ENCODE data around the gene AP4M1. TPM values are rescaled to one million over a fixed set of nuclear protein-coding genes. Genes with fewer than 3 reads are reported as not detected.

Gene AP4M1
- total and polyA plus RNA-seq, 10 of the 15 experiments (the other 5 are each of a cell fraction or from before 2014, with no cell fraction given), result 0.77 to 16.1 (median 13.0) TPM

DNA sequence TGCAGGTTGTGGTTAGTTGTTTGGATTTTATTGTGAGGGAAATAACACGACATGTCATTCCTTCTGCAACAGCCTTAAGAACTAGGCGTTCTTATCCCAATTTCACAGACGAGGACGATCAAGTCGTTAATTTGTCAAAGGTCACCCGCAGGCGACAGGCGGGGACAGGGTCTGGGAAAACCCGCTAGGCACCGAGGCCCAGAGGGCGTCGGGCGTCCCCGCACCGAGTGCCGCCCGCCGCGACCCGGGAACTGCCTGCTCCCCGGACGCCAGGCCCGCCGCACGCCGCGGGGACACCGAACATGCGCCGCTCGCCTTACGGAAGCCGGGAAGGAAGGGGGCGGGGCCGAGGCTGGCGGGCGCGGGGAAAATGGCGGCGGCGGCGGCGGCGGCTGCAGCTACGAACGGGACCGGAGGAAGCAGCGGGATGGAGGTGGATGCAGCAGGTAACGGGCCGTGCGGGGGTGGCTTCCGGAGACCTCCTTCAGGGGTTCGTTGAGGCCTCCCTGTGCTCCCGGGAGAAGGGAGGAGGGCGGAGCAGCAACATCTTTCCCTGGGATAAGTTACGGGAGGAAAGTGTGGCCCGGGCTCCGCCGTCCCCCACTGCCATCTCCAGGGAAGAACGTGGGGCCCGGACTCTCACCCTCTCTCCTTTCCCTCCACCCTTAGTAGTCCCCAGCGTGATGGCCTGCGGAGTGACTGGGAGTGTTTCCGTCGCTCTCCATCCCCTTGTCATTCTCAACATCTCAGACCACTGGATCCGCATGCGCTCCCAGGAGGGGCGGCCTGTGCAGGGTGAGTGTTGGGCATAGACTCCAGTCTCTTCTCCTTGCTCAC is 12.6 kb upstream of the AP4M1 start, which contains the start of gene COPS6 (continued):
- TF ChIP-seq, protein P1, sequence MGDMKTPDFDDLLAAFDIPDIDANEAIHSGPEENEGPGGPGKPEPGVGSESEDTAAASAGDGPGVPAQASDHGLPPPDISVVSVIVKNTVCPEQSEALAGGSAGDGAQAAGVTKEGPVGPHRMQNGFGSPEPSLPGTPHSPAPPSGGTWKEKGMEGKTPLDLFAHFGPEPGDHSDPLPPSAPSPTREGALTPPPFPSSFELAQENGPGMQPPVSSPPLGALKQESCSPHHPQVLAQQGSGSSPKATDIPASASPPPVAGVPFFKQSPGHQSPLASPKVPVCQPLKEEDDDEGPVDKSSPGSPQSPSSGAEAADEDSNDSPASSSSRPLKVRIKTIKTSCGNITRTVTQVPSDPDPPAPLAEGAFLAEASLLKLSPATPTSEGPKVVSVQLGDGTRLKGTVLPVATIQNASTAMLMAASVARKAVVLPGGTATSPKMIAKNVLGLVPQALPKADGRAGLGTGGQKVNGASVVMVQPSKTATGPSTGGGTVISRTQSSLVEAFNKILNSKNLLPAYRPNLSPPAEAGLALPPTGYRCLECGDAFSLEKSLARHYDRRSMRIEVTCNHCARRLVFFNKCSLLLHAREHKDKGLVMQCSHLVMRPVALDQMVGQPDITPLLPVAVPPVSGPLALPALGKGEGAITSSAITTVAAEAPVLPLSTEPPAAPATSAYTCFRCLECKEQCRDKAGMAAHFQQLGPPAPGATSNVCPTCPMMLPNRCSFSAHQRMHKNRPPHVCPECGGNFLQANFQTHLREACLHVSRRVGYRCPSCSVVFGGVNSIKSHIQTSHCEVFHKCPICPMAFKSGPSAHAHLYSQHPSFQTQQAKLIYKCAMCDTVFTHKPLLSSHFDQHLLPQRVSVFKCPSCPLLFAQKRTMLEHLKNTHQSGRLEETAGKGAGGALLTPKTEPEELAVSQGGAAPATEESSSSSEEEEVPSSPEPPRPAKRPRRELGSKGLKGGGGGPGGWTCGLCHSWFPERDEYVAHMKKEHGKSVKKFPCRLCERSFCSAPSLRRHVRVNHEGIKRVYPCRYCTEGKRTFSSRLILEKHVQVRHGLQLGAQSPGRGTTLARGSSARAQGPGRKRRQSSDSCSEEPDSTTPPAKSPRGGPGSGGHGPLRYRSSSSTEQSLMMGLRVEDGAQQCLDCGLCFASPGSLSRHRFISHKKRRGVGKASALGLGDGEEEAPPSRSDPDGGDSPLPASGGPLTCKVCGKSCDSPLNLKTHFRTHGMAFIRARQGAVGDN (IDR thresholded peaks at IDR 0.05), result peak; percentile 98
- TF ChIP-seq NR2F1 (conservative IDR thresholded peaks at IDR 0.05) (peak; percentile 72), NFIC (IDR thresholded peaks at IDR 0.05; ENCODE audit: low read depth, low read length) (no peak), ATF7 (IDR thresholded peaks at IDR 0.05; ENCODE audit: low read depth) (no peak), CHD1 (IDR thresholded peaks at IDR 0.05; ENCODE audit: low read depth, low read length) (no peak), BHLHE40 (IDR thresholded peaks at IDR 0.05; ENCODE audit: borderline replicate concordance in 1 of 2, low read depth in 2 of 2, low read length in 1 of 2) (peak in 1 of 2 experiments; percentile 77; a peak in 2 of 4 replicates), CBFB (IDR thresholded peaks at IDR 0.05; ENCODE audit: low read depth) (0 out of 2 replicates have a peak, but pooled peaks have one; percentile 25), ZNF274 (IDR thresholded peaks at IDR 0.05; ENCODE audit: insufficient read depth, insufficient read length) (no peak)
- TF ChIP-seq, protein P2, sequence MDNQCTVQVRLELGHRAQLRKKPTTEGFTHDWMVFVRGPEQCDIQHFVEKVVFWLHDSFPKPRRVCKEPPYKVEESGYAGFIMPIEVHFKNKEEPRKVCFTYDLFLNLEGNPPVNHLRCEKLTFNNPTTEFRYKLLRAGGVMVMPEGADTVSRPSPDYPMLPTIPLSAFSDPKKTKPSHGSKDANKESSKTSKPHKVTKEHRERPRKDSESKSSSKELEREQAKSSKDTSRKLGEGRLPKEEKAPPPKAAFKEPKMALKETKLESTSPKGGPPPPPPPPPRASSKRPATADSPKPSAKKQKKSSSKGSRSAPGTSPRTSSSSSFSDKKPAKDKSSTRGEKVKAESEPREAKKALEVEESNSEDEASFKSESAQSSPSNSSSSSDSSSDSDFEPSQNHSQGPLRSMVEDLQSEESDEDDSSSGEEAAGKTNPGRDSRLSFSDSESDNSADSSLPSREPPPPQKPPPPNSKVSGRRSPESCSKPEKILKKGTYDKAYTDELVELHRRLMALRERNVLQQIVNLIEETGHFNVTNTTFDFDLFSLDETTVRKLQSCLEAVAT (IDR thresholded peaks at IDR 0.05), result no peak; the same call in 1 of the 2 replicates
- TF ChIP-seq, protein P3, sequence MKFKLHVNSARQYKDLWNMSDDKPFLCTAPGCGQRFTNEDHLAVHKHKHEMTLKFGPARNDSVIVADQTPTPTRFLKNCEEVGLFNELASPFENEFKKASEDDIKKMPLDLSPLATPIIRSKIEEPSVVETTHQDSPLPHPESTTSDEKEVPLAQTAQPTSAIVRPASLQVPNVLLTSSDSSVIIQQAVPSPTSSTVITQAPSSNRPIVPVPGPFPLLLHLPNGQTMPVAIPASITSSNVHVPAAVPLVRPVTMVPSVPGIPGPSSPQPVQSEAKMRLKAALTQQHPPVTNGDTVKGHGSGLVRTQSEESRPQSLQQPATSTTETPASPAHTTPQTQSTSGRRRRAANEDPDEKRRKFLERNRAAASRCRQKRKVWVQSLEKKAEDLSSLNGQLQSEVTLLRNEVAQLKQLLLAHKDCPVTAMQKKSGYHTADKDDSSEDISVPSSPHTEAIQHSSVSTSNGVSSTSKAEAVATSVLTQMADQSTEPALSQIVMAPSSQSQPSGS (IDR thresholded peaks at IDR 0.05; ENCODE audit: low read length), result no peak
- TF ChIP-seq, protein P4, sequence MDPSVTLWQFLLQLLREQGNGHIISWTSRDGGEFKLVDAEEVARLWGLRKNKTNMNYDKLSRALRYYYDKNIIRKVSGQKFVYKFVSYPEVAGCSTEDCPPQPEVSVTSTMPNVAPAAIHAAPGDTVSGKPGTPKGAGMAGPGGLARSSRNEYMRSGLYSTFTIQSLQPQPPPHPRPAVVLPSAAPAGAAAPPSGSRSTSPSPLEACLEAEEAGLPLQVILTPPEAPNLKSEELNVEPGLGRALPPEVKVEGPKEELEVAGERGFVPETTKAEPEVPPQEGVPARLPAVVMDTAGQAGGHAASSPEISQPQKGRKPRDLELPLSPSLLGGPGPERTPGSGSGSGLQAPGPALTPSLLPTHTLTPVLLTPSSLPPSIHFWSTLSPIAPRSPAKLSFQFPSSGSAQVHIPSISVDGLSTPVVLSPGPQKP (IDR thresholded peaks at IDR 0.05; ENCODE audit: low read depth, low read length), result no peak; the same call in 1 of the 2 replicates
- TF ChIP-seq, protein P5, sequence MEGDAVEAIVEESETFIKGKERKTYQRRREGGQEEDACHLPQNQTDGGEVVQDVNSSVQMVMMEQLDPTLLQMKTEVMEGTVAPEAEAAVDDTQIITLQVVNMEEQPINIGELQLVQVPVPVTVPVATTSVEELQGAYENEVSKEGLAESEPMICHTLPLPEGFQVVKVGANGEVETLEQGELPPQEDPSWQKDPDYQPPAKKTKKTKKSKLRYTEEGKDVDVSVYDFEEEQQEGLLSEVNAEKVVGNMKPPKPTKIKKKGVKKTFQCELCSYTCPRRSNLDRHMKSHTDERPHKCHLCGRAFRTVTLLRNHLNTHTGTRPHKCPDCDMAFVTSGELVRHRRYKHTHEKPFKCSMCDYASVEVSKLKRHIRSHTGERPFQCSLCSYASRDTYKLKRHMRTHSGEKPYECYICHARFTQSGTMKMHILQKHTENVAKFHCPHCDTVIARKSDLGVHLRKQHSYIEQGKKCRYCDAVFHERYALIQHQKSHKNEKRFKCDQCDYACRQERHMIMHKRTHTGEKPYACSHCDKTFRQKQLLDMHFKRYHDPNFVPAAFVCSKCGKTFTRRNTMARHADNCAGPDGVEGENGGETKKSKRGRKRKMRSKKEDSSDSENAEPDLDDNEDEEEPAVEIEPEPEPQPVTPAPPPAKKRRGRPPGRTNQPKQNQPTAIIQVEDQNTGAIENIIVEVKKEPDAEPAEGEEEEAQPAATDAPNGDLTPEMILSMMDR (IDR thresholded peaks at IDR 0.05 in 2 of 3, conservative IDR thresholded peaks at IDR 0.05 in 1 of 3; ENCODE audit: control insufficient read depth in 2 of 3, extremely low read depth in 1 of 3, insufficient read depth in 1 of 3, low read depth in 3 of 3, low read length in 3 of 3), result no peak
- TF ChIP-seq, protein P6, sequence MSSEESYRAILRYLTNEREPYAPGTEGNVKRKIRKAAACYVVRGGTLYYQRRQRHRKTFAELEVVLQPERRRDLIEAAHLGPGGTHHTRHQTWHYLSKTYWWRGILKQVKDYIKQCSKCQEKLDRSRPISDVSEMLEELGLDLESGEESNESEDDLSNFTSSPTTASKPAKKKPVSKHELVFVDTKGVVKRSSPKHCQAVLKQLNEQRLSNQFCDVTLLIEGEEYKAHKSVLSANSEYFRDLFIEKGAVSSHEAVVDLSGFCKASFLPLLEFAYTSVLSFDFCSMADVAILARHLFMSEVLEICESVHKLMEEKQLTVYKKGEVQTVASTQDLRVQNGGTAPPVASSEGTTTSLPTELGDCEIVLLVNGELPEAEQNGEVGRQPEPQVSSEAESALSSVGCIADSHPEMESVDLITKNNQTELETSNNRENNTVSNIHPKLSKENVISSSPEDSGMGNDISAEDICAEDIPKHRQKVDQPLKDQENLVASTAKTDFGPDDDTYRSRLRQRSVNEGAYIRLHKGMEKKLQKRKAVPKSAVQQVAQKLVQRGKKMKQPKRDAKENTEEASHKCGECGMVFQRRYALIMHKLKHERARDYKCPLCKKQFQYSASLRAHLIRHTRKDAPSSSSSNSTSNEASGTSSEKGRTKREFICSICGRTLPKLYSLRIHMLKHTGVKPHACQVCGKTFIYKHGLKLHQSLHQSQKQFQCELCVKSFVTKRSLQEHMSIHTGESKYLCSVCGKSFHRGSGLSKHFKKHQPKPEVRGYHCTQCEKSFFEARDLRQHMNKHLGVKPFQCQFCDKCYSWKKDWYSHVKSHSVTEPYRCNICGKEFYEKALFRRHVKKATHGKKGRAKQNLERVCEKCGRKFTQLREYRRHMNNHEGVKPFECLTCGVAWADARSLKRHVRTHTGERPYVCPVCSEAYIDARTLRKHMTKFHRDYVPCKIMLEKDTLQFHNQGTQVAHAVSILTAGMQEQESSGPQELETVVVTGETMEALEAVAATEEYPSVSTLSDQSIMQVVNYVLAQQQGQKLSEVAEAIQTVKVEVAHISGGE (CRISPR knock-in tag; IDR thresholded peaks at IDR 0.05), result 0 out of 2 replicates have a peak, but pooled peaks have one; percentile 25
